ENCODE results near the gene IZUMO4.

GRCh38 chr19:2114821-2115220, 18.1 kb downstream of the IZUMO4 start:
- TF ChIP-seq CTCF (IDR thresholded peaks at IDR 0.05) (no peak), POLR2A (IDR thresholded peaks at IDR 0.05) (no peak)
